ENCODE measurements around the gene LST1.

DNA sequence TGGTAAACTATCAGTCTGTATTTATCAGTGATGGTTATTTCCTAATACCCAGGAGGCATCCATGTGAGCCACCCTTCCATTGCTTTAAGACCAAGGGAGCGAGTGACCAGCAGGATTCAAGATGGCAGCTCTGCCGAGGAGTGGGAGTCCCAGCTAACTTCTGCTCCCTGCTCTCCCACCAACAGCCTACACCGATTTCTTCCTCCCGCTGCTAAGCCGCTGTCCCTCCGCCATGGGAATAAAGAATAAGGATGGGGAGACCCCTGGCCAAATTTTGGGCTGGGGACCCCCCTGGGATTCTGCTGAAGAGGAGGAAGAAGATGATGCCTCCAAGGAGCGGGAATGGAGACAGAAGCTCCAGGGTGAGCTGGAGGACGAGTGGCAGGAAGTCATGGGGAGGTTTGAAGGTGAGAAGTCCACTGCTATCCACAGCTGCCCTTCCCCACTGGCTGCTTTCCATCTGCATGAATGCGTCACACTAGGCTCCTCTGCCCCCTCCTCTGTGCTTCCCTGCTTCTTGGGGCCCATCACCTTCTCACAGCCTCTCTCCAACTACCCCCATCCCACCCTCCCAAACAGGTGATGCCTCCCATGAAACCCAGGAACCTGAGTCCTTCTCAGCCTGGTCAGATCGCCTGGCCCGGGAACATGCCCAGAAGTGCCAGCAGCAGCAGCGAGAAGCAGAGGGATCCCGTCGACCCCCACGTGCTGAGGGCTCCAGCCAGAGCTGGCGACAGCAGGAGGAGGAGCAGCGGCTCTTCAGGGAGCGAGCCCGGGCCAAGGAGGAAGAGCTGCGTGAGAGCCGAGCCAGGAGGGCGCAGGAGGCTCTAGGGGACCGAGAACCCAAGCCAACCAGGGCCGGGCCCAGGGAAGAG is 28.4 kb upstream of the LST1 start:
- TF ChIP-seq, protein P1, sequence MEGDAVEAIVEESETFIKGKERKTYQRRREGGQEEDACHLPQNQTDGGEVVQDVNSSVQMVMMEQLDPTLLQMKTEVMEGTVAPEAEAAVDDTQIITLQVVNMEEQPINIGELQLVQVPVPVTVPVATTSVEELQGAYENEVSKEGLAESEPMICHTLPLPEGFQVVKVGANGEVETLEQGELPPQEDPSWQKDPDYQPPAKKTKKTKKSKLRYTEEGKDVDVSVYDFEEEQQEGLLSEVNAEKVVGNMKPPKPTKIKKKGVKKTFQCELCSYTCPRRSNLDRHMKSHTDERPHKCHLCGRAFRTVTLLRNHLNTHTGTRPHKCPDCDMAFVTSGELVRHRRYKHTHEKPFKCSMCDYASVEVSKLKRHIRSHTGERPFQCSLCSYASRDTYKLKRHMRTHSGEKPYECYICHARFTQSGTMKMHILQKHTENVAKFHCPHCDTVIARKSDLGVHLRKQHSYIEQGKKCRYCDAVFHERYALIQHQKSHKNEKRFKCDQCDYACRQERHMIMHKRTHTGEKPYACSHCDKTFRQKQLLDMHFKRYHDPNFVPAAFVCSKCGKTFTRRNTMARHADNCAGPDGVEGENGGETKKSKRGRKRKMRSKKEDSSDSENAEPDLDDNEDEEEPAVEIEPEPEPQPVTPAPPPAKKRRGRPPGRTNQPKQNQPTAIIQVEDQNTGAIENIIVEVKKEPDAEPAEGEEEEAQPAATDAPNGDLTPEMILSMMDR (conservative IDR thresholded peaks at IDR 0.05; ENCODE audit: low read depth, low read length) = no peak
- TF ChIP-seq EZH2 (IDR thresholded peaks at IDR 0.05; ENCODE audit: low read length, unreplicated experiment) = no peak
- no peak for TF ChIP-seq EZH2phosphoT487 (IDR thresholded peaks at IDR 0.05; ENCODE audit: borderline replicate concordance, low read length)

Measured in PC-3 (cell line).